GM18909 (cell line): ENCODE measurements around the gene IQCH.

Experiments
- ATAC-seq: cut with Tn5 transposase; IDR thresholded peaks from one replicate; pipeline ENCODE4 v1.9.1; 2021; ENCODE audit warnings: mild to moderate bottlenecking; ENCODE audit not compliant: unreplicated experiment, poor library complexity

Gene IQCH

DNA sequence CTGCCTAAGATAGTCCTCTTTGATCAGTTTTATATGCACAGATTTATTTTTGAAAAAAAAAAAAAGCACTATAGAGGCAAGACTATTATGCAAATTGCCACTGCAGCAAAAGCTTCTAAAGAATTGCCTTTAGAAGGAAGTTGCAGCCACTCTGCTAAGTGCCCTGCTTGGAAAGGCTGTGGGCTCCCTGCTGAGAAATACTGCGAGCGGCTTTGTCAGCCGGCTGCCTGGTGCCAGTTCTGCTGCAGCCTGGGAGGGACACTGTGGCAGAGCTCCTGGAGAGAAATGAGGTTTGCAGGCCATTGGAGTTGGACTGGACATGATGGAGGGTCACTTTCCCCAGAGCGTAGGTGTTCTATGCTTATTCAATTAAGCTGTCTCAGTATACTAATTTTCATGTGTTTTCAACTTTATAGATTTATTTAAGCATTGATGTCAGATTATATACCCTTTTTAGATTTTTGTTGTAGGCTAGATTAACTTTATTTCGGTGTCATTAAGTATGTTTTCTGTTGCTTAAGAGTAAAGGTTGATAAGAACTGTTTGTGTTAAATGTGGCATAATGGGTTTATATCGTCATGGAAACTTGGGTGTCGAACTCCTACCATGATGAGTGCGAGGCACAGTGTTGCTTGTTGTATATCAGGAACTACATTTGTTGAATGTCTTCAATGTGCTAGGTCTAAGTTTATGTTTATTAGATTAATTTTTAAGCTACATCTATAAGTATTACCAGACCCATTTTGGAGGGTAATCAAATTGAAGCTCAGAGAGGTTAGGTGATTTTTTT is 294.5 kb downstream of the IQCH start:
- no peak for ATAC-seq

DNA sequence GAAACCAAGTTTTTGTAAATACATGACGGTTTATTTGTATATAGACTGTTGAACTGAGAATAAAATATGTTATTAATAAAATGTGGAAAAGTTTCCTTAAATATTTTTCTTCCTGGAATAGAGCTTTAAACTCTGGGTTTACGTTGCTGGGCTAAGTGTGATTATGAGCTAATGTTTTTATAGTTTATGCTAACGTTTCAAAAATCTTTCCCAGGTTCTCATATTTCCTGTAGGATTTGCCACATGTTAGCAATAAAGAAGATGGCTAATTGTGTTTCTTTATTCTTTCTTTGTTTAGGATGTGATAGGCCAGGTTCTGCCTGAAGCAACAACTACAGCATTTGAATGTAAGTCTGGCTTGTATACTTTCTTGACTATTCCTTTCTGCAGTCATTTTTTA is 295.1 kb downstream of the IQCH start:
- ATAC-seq: no peak

DNA sequence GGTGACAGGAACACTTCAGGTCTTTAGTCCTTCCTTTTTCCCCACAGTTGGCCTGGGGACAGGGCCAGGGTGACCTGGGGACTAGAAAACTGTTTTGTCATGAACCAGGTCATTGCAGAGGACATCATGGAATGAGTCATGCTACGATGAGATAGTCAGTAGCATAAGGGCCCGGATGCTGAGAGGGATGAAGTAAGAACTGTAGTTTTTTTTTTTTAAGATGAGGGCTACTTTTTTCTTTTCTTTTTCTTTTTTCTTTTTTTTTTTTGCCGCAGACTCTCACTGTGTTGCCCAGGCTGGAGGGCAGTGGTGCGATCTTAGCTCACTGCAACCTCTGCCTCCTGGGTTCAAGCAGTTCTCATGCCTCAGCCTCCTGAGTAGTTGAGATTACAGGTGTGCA is 295.9 kb downstream of the IQCH start:
- ATAC-seq: no peak

DNA sequence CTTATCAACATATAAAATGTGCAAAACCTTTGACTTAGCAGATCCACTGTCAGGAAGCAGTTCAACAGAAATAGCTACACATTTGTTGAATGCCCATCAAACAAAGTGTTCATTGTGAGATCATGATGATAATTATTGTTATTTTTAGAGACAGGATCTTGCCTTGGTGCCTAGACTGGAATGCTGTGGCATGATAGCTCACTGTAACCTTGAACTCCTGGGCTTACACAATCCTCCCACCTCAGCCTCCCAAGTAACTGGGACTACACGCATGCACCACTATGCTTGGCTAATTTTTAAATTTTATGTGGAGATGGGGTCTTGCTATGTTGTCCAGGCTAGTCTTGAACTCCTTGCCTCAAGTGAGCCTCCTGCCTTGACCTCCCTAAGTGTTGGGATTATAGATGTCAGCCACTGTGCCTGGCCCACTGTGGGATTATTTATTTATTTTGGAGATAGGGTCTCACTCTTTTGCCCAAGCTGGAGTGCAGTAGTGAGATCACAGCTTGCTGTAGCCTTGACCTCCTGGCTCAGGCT is 296.7 kb downstream of the IQCH start:
- ATAC-seq: no peak
